ENCODE results near the gene CHD9NB.

CHD9NB gene

GRCh38 chr16:53094013-53094630 is 41.4 kb upstream of the CHD9NB start:
- peak; percentile 74 for DNase-seq (ENCODE audit: low read depth)
- H3K4me3 ChIP-seq (ENCODE audit: low read depth, low read length), result no peak overlapping the region
- TF ChIP-seq CTCF (IDR thresholded peaks at IDR 0.05; ENCODE audit: low read depth, low read length, missing control alignments), result no peak

- H3K4me3 ChIP-seq (ENCODE audit: low read depth, low read length), result no peak overlapping the region
- no peak for TF ChIP-seq CTCF (IDR thresholded peaks at IDR 0.05; ENCODE audit: low read depth, low read length, missing control alignments)
- DNase-seq (ENCODE audit: low read depth), result no peak
These were observed 40.6 kb upstream of the CHD9NB start for GRCh38 chr16:53093162-53093744.

- TF ChIP-seq CTCF (IDR thresholded peaks at IDR 0.05; ENCODE audit: low read depth, low read length, missing control alignments), result no peak
- DNase-seq (ENCODE audit: low read depth), result no peak
- no peak overlapping the region for H3K4me3 ChIP-seq (ENCODE audit: low read depth, low read length)
These were observed 39.6 kb upstream of the CHD9NB start for GRCh38 chr16:53092284-53092683.

- TF ChIP-seq CTCF (IDR thresholded peaks at IDR 0.05; ENCODE audit: low read depth, low read length, missing control alignments), result no peak
- DNase-seq (ENCODE audit: low read depth), result peak; percentile 53
These were observed 38.9 kb upstream of the CHD9NB start for GRCh38 chr16:53091466-53092211.

GRCh38 chr16:53090591-53091411 is 38.1 kb upstream of the CHD9NB start:
- no peak for DNase-seq (ENCODE audit: low read depth)
- peak overlapping the region; percentile 35 for H3K4me3 ChIP-seq (ENCODE audit: low read depth, low read length)
- no peak for TF ChIP-seq CTCF (IDR thresholded peaks at IDR 0.05; ENCODE audit: low read depth, low read length, missing control alignments)

More at GRCh38 chr16:53091466-53092211, 38.9 kb upstream of the CHD9NB start:
- peak overlapping the region; percentile 35; the same call in 1 of the 2 replicates for H3K4me3 ChIP-seq (ENCODE audit: low read depth, low read length)

GRCh38 chr16:53090286-53090590 is 37.5 kb upstream of the CHD9NB start:
- no peak for DNase-seq (ENCODE audit: low read depth)
- H3K4me3 ChIP-seq (ENCODE audit: low read depth, low read length), result no peak overlapping the region
- TF ChIP-seq CTCF (IDR thresholded peaks at IDR 0.05; ENCODE audit: low read depth, low read length, missing control alignments), result no peak
